GM10847 (cell line): Measurements from ENCODE around the gene DNER.

Source experiments
- POLR2A ChIP-seq: IDR thresholded peaks from 2 replicates; pipeline ENCODE4 v1.6.1; 2011; ENCODE audit not compliant: insufficient read length; ENCODE audit errors: extremely low read depth

Gene DNER

GRCh38 chr2:229433351-229433750, 281.0 kb downstream of the DNER start:
- no peak for TF ChIP-seq POLR2A

- no peak for TF ChIP-seq POLR2A
Observed at GRCh38 chr2:229431327-229431954, 282.9 kb downstream of the DNER start.

- no peak for TF ChIP-seq POLR2A
Observed at GRCh38 chr2:229429589-229429988, 284.8 kb downstream of the DNER start.

- no peak for TF ChIP-seq POLR2A
Observed at GRCh38 chr2:229426464-229426863, 287.9 kb downstream of the DNER start.

GRCh38 chr2:229425598-229425997, 288.8 kb downstream of the DNER start:
- TF ChIP-seq POLR2A, result no peak

GRCh38 chr2:229422063-229422462, 292.3 kb downstream of the DNER start:
- TF ChIP-seq POLR2A, result no peak

- no peak for TF ChIP-seq POLR2A
Observed at GRCh38 chr2:229419158-229419557, 295.2 kb downstream of the DNER start.

- TF ChIP-seq POLR2A, result no peak
Observed at GRCh38 chr2:229417916-229418315, 296.4 kb downstream of the DNER start.

- no peak for TF ChIP-seq POLR2A
Observed at GRCh38 chr2:229417176-229417575, 297.2 kb downstream of the DNER start.

GRCh38 chr2:229416116-229416694, 298.1 kb downstream of the DNER start:
- no peak for TF ChIP-seq POLR2A

GRCh38 chr2:229414631-229415030, 299.7 kb downstream of the DNER start:
- no peak for TF ChIP-seq POLR2A

GRCh38 chr2:229412686-229413085, 301.7 kb downstream of the DNER start:
- TF ChIP-seq POLR2A, result no peak

- TF ChIP-seq POLR2A, result no peak
Observed at GRCh38 chr2:229410946-229411345, 303.4 kb downstream of the DNER start.

- TF ChIP-seq POLR2A, result no peak
Observed at GRCh38 chr2:229410264-229410663, 304.1 kb downstream of the DNER start.

- TF ChIP-seq POLR2A, result no peak
Observed at GRCh38 chr2:229409751-229410181, 304.6 kb downstream of the DNER start.

- no peak for TF ChIP-seq POLR2A
Observed at GRCh38 chr2:229408962-229409361, 305.4 kb downstream of the DNER start.

GRCh38 chr2:229408356-229408755, 306.0 kb downstream of the DNER start:
- no peak for TF ChIP-seq POLR2A
